KBM-7 (cell line): ENCODE results near the gene PLBD1.
A peak's percentile ranks its signal among the peaks of the same experiment; 100 is the strongest.

ENCODE experiments used
- DNase-seq: peaks from one replicate; pipeline ENCODE4 v3.0.0-alpha.2; 2015
- in situ Hi-C: fragments of 300-500 bp; cut with MboI; formaldehyde crosslinking; loops from 2 replicates; pipeline ENCODE4 v1.14.3; 2020; ENCODE audit warnings: low sequenced_read_pairs, low pct_unique_long_range_greater_than_20kb, mixed read lengths

Gene PLBD1, protein sequence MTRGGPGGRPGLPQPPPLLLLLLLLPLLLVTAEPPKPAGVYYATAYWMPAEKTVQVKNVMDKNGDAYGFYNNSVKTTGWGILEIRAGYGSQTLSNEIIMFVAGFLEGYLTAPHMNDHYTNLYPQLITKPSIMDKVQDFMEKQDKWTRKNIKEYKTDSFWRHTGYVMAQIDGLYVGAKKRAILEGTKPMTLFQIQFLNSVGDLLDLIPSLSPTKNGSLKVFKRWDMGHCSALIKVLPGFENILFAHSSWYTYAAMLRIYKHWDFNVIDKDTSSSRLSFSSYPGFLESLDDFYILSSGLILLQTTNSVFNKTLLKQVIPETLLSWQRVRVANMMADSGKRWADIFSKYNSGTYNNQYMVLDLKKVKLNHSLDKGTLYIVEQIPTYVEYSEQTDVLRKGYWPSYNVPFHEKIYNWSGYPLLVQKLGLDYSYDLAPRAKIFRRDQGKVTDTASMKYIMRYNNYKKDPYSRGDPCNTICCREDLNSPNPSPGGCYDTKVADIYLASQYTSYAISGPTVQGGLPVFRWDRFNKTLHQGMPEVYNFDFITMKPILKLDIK

GRCh38 chr12:14567351-14568162 is at the start of gene PLBD1:
Gene PLBD1 (minus strand): TSS chr12:14567883. CDS start chr12:14567696, 187 bp downstream.
- no peak for DNase-seq
- in situ Hi-C loops = no loop called here

- DNase-seq = peak; percentile 56
- in situ Hi-C loops = no loop called here
Measured at GRCh38 chr12:14614704-14615121, 47.0 kb upstream of the PLBD1 start.

DNA sequence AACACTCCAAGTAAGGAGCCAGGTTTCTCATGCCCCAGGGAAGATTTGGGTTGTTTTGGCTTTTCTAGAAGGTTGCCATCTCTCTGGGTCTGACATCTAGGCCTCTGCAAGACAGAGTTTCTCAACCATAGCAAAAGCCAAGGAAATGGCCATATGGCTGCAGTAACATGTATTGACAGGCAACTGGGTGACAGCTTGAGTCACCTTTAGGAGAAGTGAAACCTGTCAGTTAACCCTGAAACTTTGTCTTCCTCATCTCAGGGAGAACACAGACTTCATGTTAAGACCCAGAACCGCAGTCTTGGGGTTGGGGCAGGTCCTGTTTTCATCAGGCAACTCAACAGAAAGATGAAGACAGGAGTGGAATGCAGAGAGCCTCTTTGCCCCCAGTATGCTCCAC is 46.0 kb upstream of the PLBD1 start:
- DNase-seq = no peak
- in situ Hi-C loops = no loop called here

GRCh38 chr12:14612898-14613445 is 45.3 kb upstream of the PLBD1 start:
- DNase-seq = no peak
- in situ Hi-C loops = no loop called here

DNA sequence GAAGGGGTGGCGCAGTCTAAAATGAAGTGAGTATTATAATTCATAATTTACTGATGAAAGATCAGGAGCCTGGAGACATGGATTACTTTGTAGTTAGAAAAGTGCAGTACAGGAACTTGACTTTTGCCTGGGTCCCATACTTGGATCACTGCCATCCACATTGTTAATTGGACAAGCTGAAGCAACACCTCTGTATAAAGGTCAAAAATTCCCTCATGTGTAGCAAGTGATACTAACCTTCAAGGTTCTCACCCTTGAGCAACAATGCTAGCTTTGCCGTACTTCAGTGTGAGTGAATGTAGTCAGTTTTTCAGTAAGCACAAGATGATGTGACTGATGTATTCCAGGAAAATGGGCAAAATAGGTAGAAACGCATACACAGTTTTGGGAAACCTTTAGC is 44.6 kb upstream of the PLBD1 start:
- in situ Hi-C loops = no loop called here
- no peak for DNase-seq

- no peak for DNase-seq
- in situ Hi-C loops = no loop called here
Measured at GRCh38 chr12:14611640-14612203, 44.0 kb upstream of the PLBD1 start.

DNA sequence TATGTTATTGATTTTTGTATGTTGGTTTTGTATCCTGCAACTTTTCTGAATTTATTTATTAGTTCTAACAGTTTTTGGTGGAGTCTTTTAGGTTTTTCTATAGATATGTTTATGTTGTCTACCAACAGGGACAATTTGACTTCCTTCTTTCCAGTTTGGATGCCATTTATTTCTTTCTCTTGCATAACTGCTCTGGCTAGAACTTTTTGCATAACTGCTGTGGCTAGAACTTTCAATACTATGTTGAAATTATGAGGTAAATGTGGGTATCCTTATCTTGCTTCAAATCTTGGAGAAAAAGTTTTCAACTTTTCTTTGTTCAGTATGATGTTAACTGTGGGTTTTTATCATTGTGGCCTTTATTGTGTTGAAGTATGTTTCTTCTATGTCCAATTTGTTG is 39.9 kb upstream of the PLBD1 start:
- in situ Hi-C loops = no loop called here
- DNase-seq = no peak

DNA sequence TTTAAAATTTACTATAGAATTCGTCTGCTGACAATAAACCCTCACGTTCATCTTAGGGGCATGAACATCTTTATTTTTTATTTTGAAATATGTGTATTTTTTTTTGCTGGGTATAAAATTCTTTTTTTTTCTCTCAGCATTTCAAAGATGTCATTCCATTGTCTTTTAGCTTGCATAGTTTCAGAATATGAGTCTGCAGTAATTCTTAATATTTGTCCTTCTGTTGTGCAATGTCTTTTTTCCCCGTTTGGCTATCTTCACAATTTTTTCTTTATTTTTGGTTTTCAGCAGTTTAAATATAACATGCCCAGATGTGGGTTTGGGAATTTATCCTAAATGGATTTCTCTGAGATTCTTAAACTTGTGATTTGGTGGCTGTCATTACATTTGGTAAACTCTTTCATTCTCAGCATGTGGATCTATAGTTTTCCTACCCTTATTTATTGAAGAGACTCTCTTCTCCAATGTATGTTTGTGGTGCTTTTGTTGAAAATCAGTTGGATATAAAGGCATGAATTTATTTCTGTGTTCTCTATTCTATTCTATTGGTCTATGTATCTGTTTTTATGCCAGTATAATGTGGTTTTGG is 37.8 kb upstream of the PLBD1 start:
- in situ Hi-C loops = no loop called here
- peak; percentile 19 for DNase-seq

DNA sequence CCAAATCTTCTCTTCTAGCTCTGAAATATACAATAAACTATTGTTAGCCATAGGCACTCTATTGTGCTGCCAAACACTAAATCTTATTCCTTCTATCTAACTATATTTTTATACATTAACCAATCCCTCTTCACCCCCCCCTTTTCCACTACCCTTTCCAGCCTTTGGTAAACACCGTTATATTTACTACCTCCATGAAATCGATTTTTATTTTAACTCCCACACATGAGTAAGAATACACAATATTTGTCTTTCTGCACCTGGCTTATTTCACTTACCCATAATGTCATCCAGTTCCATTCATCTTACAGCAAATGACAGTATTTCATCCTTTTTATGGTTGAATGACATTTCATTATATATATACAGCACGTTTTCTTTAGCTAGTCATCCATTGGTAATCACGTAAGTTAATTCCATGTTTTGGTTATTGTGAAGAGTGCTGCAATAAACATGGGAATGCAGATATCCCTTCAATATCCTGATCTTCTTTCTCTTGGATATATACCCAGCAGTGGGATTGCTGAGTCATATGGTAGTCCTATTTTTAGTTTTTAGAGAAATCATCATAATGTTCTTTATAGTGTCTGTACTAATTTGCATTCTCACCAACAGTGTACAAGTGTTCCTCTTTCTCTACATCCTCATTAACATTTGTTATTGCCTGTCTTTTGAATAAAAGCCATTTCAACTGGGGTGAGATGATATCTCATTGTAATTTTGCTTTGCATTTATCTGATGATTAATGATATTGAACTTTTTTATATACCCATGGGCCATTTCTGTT is 34.2 kb upstream of the PLBD1 start:
- no peak for DNase-seq
- in situ Hi-C loops = no loop called here

DNA sequence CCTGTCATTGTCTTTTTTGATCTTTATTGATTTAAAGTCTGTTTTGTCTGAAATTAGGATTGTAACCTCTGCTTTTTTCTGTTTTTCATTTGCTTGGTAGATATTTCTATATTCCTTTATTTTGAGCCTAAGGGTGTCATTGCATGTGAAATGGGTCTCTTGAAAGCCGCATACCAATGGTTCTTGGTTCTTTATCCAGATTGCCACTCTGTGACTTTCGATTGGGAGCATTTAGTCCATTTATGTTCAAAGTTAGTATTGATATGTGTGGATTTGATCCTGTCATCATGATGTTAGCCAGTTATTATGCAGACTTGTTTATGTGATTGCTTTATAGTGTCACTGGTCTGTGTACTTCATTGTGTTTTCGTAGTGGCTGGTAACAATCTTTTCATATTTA is 29.8 kb upstream of the PLBD1 start:
- DNase-seq = no peak
- in situ Hi-C loops = no loop called here

GRCh38 chr12:14591719-14592118 is 24.0 kb upstream of the PLBD1 start:
- in situ Hi-C loops = no loop called here
- no peak for DNase-seq

DNA sequence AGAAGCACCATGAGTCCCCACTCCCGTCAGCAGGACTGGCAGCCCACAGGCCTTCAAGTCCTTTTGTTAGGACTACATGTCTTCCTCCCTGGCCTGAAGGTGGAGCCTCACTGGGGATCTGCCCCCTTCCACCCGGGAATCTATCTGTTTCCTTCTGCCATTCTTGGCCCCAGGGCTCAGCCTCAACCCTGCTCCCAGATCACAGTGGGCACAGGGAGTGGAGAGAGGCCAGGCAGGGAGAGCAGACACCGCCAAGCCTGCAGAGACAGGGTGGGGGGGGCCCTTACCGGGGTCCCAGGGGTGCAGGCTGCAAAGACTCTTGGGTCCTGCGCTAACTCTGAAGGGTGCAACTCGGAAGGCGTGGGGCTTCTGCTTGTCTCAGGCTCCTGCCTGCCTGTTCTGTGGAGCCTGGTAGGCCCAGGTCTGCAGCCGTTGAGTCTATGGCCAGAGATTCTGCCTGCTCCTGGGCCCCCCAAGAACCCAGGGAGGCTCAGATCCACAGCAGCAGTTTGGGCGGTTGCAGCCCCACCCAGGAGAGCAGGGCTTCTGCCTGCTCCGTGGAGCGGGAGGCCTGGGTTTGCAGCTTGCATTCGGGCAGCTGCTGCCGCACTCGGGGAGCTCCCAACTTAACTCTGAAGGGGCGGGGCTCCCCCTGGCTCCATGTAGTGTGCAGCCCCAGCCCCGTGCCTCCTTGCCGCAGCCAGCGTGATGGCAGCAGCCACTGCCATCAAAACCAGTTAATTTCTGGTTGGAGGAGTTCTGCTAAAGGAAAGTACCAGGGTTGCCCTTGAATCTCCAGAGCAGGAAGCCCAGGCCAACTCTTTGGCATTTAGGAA is 21.7 kb upstream of the PLBD1 start:
- in situ Hi-C loops = no loop called here
- DNase-seq = no peak

GRCh38 chr12:14588571-14588970 is 20.9 kb upstream of the PLBD1 start:
- no peak for DNase-seq
- in situ Hi-C loops = no loop called here

DNA sequence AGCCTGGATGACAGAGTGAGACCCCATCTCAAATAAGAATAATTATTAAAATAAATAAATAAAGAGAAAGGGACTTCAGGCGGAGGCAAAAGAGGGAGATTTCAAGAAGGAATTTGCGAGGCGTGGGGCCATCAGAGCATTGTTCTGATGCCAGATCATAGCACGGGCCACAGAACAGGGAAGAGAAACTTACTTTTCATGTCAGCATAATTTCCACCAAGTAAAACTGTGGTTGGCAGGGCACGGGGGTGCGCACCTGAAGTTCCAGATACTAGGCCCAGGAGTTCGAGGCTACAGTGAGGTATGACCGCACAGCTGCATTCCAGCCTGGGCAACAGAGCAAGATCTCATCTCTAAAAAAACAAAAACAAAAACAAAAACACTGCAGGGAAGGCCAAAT is 11.0 kb upstream of the PLBD1 start:
- in situ Hi-C loops = no loop called here
- no peak for DNase-seq

DNA sequence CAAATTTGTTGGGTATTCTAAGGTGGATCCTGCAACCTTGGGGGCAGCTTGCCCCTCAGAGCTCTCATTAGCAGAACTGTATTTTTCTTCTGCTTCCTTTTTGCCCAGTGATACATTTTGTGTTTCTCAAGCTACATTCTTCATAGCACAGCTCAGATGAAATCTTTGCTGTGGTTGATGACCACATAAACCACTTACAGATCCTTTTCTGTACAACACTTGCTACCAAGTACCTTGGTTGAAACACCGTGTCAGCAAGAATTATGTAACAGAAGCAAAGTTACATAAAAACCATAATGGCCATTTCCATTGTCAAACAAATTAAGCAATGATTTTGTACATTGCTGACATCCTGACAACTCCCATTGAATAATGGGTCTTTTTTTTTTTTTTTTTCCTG is 9.7 kb upstream of the PLBD1 start:
- DNase-seq = peak; percentile 40
- in situ Hi-C loops = no loop called here

DNA sequence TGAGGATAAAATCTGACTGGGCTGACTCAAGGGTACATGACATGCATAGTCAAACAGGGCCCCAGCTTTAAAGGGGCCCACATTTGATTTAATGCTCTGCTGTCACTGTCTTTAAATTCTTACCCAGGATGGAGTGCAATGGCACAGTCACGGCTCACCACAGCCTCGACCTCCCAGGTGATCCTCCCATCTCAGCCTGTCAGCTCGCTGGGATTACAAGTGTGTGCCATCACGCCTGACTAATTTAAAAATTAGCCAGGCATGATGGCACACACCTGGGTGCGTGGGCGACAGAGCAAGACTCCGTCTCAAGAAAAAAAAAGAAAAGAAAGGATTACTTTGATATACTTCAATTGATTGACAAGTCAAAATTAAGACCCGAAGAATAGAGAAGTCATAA is 9.2 kb upstream of the PLBD1 start:
- in situ Hi-C loops = no loop called here

DNA sequence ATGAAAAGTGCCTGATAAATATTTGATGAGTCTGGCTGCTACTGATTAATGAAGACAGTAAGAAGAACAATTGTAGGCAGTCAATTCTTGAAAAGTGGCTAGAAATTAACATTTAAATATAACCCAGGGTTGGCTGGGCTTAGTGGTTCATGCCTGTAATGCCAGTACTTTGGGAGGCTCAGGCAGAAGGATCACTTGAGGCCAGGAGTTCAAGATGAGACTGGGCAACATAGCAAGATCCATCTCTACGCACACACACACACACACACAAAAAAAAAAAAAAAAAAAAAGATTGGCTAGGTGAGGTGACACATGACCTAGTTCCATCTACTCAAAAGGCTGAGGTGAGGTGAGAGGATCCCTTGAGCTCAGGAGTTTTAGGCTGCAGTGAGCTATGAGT is 7.9 kb upstream of the PLBD1 start:
- DNase-seq = no peak
- in situ Hi-C loops = no loop called here

More for the DNA sequence above, 9.2 kb upstream of the PLBD1 start:
- DNase-seq = no peak

DNA sequence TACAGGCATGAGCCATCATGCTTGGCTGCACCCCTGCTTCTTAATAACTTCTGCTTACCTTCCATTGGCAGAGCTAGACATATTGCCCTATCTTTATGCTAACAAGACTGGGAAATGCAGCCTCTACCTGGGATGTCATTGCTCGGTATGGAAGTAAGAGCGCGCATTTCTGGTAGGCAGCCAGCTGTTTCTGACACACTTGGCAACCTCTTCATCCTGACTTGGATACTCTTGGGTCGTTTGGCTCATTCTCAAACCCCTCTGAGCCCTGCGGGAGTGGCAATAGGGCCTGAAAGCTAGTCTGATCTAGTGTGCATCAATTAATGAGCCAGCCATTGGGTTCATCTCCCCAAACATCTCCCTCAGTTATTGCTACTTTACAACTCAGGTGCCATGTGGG is 5.4 kb upstream of the PLBD1 start:
- no peak for DNase-seq
- in situ Hi-C loops = no loop called here
